CD14-positive monocyte (primary cell): ENCODE results near the gene OXGR1. TPM values are rescaled to one million over a fixed set of nuclear protein-coding genes. Genes with fewer than 3 reads are reported as not detected.

ENCODE experiments used
- DNase-seq, 3 donors: peaks; one replicate each; pipeline ENCODE4 v3.0.0-alpha.2; 2011 to 2022
- H2AFZ ChIP-seq: 2 replicates; pipeline ENCODE4 v1.6.0; 2012; ENCODE audit warnings: mild to moderate bottlenecking, low read depth, low read length, inconsistent platforms; ENCODE audit not compliant: insufficient read depth, poor library complexity, severe bottlenecking
- H3K27ac ChIP-seq, 2 donors: 1 replicate in 1 of 2; 2 replicates in 1 of 2; pipeline ENCODE4 v1.5.1; 2012 to 2013; ENCODE audit warnings: low read length in 2 of 2, control low read depth in 1 of 2, inconsistent platforms in 1 of 2, low read depth in 1 of 2, mild to moderate bottlenecking in 1 of 2
- H3K27me3 ChIP-seq, 2 donors: one replicate each; pipeline versions ENCODE4 v1.6.0 to v1.6.1; 2011 to 2013; ENCODE audit warnings: low read length in 2 of 2; ENCODE audit not compliant: control insufficient read depth in 2 of 2, insufficient read depth in 2 of 2
- H3K36me3 ChIP-seq, 2 donors: replicated peaks in 1 of 2; 1 replicate in 1 of 2; 2 replicates in 1 of 2; pipeline versions ENCODE4 v1.5.1 to v1.6.1; 2012 to 2013; ENCODE audit warnings: low read length in 2 of 2, control low read depth in 1 of 2, inconsistent platforms in 1 of 2, mild to moderate bottlenecking in 1 of 2; ENCODE audit not compliant: insufficient read depth in 2 of 2, control insufficient read depth in 1 of 2
- H3K4me1 ChIP-seq, 2 donors: 1 replicate in 1 of 2; 2 replicates in 1 of 2; pipeline versions ENCODE4 v1.5.1 to v1.6.1; 2012 to 2013; ENCODE audit warnings: low read length in 2 of 2, control low read depth in 1 of 2, inconsistent platforms in 1 of 2, mild to moderate bottlenecking in 1 of 2, moderate library complexity in 1 of 2; ENCODE audit not compliant: insufficient read depth in 2 of 2, control insufficient read depth in 1 of 2
- H3K4me2 ChIP-seq: replicated peaks from 2 replicates; pipeline ENCODE3; 2012; ENCODE audit warnings: low read length, moderate library complexity, mild to moderate bottlenecking; ENCODE audit not compliant: poor library complexity, severe bottlenecking; ENCODE audit errors: extremely low read depth
- H3K4me3 ChIP-seq, 3 experiments: fragments of 200-600 bp in 1 of 3; sonication (generic) in 1 of 3; replicated peaks in 1 of 3; 1 replicate in 2 of 3; 2 replicates in 1 of 3; pipeline ENCODE4 v1.5.1; 2011 to 2013; ENCODE audit warnings: low read length in 3 of 3, mild to moderate bottlenecking in 3 of 3, control low read depth in 2 of 3, low read depth in 2 of 3, inconsistent platforms in 1 of 3, moderate library complexity in 1 of 3
- H3K79me2 ChIP-seq: 2 replicates; pipeline ENCODE4 v1.6.0; 2012; ENCODE audit warnings: mild to moderate bottlenecking, control low read depth, inconsistent platforms, low read length, moderate library complexity; ENCODE audit not compliant: insufficient read depth
- H3K9ac ChIP-seq: 2 replicates; pipeline ENCODE4 v1.6.0; 2017; ENCODE audit warnings: low read length, mild to moderate bottlenecking; ENCODE audit not compliant: insufficient read depth, poor library complexity, severe bottlenecking
- H3K9me3 ChIP-seq, 2 donors: replicated peaks in 1 of 2; 1 replicate in 1 of 2; 2 replicates in 1 of 2; pipeline versions ENCODE4 v1.5.1 to v1.6.1; 2012 to 2013; ENCODE audit warnings: low read length in 2 of 2, control low read depth in 1 of 2; ENCODE audit not compliant: control insufficient read depth in 1 of 2, insufficient read depth in 1 of 2
- H4K20me1 ChIP-seq: 2 replicates; pipeline ENCODE4 v1.6.0; 2012; ENCODE audit warnings: mild to moderate bottlenecking, low read length, control low read depth, moderate library complexity; ENCODE audit not compliant: insufficient read depth
- H3K27ac Mint-ChIP-seq, 7 donors: one replicate each; pipeline ENCODE4 v1.8.0; 2020; ENCODE audit warnings: mild to moderate bottlenecking in 7 of 7, mixed read lengths in 7 of 7, moderate library complexity in 6 of 7, inconsistent platforms in 2 of 7
- H3K27me3 Mint-ChIP-seq, 3 donors: one replicate each; pipeline ENCODE4 v1.8.0; 2021 to 2022; ENCODE audit warnings: low read depth in 3 of 3, mild to moderate bottlenecking in 3 of 3, mixed read lengths in 3 of 3, moderate library complexity in 3 of 3, inconsistent platforms in 1 of 3
- H3K36me3 Mint-ChIP-seq, 2 donors: one replicate each; pipeline ENCODE4 v1.8.0; 2020; ENCODE audit warnings: mixed read lengths in 2 of 2, inconsistent platforms in 1 of 2, mild to moderate bottlenecking in 1 of 2
- H3K4me1 Mint-ChIP-seq: one replicate; pipeline ENCODE4 v1.8.0; 2020; ENCODE audit warnings: mild to moderate bottlenecking, mixed read lengths
- H3K4me3 Mint-ChIP-seq, 2 donors: one replicate each; pipeline ENCODE4 v1.8.0; 2020; ENCODE audit warnings: mild to moderate bottlenecking in 2 of 2, mixed read lengths in 2 of 2, moderate library complexity in 1 of 2
- H3K9me3 Mint-ChIP-seq, 7 donors: one replicate each; pipeline ENCODE4 v1.8.0; 2020 to 2022; ENCODE audit warnings: mixed read lengths in 7 of 7, mild to moderate bottlenecking in 6 of 7, moderate library complexity in 6 of 7, inconsistent platforms in 2 of 7
- WGBS: methylation state at CpG from one replicate; pipeline ENCODE4 v1.1.5; 2013; ENCODE audit warnings: missing lambda C conversion rate; ENCODE audit not compliant: insufficient coverage; 5-methylcytosine and 5-hydroxymethylcytosine counted together
- intact Hi-C, 2 donors: fragments of 100-400 bp; cut with micrococcal nuclease; formaldehyde crosslinking; loops; one replicate each; pipeline versions ENCODE4 v1.15.0 to v1.15.1; 2023
- polyA plus RNA-seq, 3 donors: library from polyadenylated mRNA; depleted of rRNA in 1 of 3; unstranded in 2 of 3; stranded (reverse) in 1 of 3; fragments of 300-500 nt in 2 of 3; fragments of >200 nt in 1 of 3; fragmentation: Illumina TruSeq in 2 of 3; gene quantifications; 1 replicate in 2 of 3; 2 replicates in 1 of 3; pipeline ENCODE4 v1.2.3, GENCODE V29; 2012 to 2021
- TF ChIP-seq, protein P1 (sequence below): fragments of 200-600 bp; IDR thresholded peaks from one replicate; pipeline ENCODE4 v1.8.0; 2022; ENCODE audit warnings: antibody characterized with exemption, mild to moderate bottlenecking

The OXGR1 gene
- polyA plus RNA-seq, 3 donors, result 0.22 to 0.27 TPM; not detected in 1

DNA sequence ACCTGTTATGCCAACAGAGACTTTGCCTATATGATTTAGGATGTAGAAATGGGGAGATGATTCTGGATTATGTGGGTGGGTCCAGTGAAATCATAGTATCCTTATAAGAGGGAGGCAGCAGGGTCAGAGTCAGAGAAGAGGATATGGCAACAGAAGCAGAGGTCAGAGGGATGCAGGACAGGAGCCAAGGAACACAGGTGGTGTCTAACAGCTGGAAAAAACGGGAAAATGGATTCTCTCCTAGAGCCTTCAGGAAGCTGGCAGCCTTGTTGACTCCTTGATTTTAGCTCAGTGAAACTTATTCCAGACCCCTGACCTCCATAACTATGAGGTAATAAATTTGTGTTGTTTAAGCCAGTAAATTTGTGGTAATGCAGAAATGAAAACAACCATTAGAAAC, 28.8 kb upstream of the OXGR1 start:
- Histone ChIP-seq H3K9me3 (no peaks in the 10 kb centered on the region), H3K27ac (no peak overlapping the region), H3K36me3 (no peaks in the 10 kb centered on the region), H3K4me1 (no peaks in the 10 kb centered on the region), H3K9ac (no peak overlapping the region), H3K4me3 (no peak overlapping the region), H3K4me2 (no peak overlapping the region), H3K27me3 (peaks cover 37 to 48% of the 10 kb centered on the region in 2 donors), H4K20me1 (no peaks in the 10 kb centered on the region), H3K79me2 (no peaks in the 10 kb centered on the region), H2AFZ (no peak overlapping the region)
- H3K9me3 Mint-ChIP-seq, result peaks cover 0 to 5% (median 0%) of the 10 kb centered on the region in 7 donors
- peaks cover 16 to 45% (median 32%) of the 10 kb centered on the region in 3 donors for H3K27me3 Mint-ChIP-seq
- intact Hi-C loops, result no loop called here
- 80% methylated on average over 1 of the region's 1 CpG for WGBS
- TF ChIP-seq, protein P1, sequence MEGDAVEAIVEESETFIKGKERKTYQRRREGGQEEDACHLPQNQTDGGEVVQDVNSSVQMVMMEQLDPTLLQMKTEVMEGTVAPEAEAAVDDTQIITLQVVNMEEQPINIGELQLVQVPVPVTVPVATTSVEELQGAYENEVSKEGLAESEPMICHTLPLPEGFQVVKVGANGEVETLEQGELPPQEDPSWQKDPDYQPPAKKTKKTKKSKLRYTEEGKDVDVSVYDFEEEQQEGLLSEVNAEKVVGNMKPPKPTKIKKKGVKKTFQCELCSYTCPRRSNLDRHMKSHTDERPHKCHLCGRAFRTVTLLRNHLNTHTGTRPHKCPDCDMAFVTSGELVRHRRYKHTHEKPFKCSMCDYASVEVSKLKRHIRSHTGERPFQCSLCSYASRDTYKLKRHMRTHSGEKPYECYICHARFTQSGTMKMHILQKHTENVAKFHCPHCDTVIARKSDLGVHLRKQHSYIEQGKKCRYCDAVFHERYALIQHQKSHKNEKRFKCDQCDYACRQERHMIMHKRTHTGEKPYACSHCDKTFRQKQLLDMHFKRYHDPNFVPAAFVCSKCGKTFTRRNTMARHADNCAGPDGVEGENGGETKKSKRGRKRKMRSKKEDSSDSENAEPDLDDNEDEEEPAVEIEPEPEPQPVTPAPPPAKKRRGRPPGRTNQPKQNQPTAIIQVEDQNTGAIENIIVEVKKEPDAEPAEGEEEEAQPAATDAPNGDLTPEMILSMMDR, result no peak
- H3K36me3 Mint-ChIP-seq, result no peaks in the 10 kb centered on the region
- H3K4me1 Mint-ChIP-seq, result peaks cover 2% of the 10 kb centered on the region
- H3K4me3 Mint-ChIP-seq, result no peak overlapping the region
- DNase-seq, result no peak
- no peak overlapping the region for H3K27ac Mint-ChIP-seq

DNA sequence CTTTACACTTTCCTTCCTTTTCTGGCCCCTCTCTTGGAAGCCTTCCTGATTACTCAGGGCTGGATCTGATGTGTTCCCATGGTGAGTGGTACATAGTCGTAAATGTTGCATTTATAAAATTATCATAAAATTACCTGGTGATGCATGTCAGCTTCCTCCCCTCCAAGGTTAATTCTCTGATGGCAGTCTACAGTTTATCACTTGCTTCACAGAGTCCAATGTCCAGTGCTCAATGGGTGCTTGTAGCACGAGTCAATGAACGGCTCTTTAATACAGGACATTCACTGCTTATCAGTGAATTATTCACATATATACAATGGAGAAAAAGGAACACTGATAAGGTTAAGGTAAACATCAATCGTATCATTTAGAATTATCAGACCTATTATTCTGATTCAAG, 27.0 kb upstream of the OXGR1 start:
- no CpG with 5 or more reads among the region's 4 CpGs for WGBS
- H3K27me3 Mint-ChIP-seq, result peaks cover 20 to 47% (median 35%) of the 10 kb centered on the region in 3 donors
- H3K36me3 Mint-ChIP-seq, result no peaks in the 10 kb centered on the region
- H3K4me3 Mint-ChIP-seq, result no peak overlapping the region
- peaks cover 36 to 59% of the 10 kb centered on the region in 2 donors for H3K27me3 ChIP-seq
- no peak overlapping the region for H2AFZ ChIP-seq
- H3K9me3 ChIP-seq, result no peaks in the 10 kb centered on the region
- H3K27ac ChIP-seq, result no peak overlapping the region
- H3K9ac ChIP-seq, result no peak overlapping the region
- peaks cover 2% of the 10 kb centered on the region for H3K4me1 Mint-ChIP-seq
- H3K4me1 ChIP-seq, result no peaks in the 10 kb centered on the region
- H3K79me2 ChIP-seq, result no peaks in the 10 kb centered on the region
- H3K27ac Mint-ChIP-seq, result no peak overlapping the region
- H3K4me3 ChIP-seq, result no peak overlapping the region
- H3K4me2 ChIP-seq, result no peak overlapping the region
- no peaks in the 10 kb centered on the region for H3K36me3 ChIP-seq
- TF ChIP-seq, protein P1, result no peak
- H3K9me3 Mint-ChIP-seq, result peaks cover 0 to 7% (median 0%) of the 10 kb centered on the region in 7 donors
- H4K20me1 ChIP-seq, result no peaks in the 10 kb centered on the region
- no peak for DNase-seq
- intact Hi-C loops, result no loop called here
